Kidney (tissue), 14 donors: ENCODE data around the gene GFER. TPM values are rescaled to one million over a fixed set of nuclear protein-coding genes. Genes with fewer than 3 reads are reported as not detected.

Experiments
- DNase-seq, 5 donors: peaks; one replicate each; pipeline ENCODE4 v3.0.0-alpha.2; 2013 to 2020
- FAIRE-seq: peaks from 2 replicates; lab custom pipeline; 2012; peaks lifted over from hg19 to GRCh38; lab: Jason Lieb, UNC
- H3K27ac ChIP-seq, 2 donors: one replicate each; pipeline ENCODE4 v1.7.0; 2013; ENCODE audit warnings: low read depth in 2 of 2, low read length in 2 of 2, inconsistent platforms in 1 of 2
- H3K27me3 ChIP-seq: one replicate; pipeline ENCODE4 v1.7.1; 2013; ENCODE audit warnings: low read length, inconsistent platforms; ENCODE audit not compliant: control insufficient read depth, insufficient read depth
- H3K36me3 ChIP-seq, 3 donors: one replicate each; pipeline versions ENCODE4 v1.7.0 to v1.7.1; 2013; ENCODE audit warnings: low read length in 3 of 3, control low read depth in 1 of 3, inconsistent platforms in 1 of 3; ENCODE audit not compliant: insufficient read depth in 3 of 3, control insufficient read depth in 2 of 3
- H3K4me1 ChIP-seq, 3 donors: one replicate each; pipeline versions ENCODE4 v1.7.0 to v1.7.1; 2013; ENCODE audit warnings: low read length in 3 of 3, inconsistent platforms in 1 of 3, low read depth in 1 of 3; ENCODE audit not compliant: control insufficient read depth in 2 of 3, insufficient read depth in 2 of 3
- H3K4me3 ChIP-seq, 3 donors: one replicate each; pipeline versions ENCODE4 v1.7.0 to v1.8.1; 2013; ENCODE audit warnings: low read length in 3 of 3, control low read depth in 1 of 3, inconsistent platforms in 1 of 3
- H3K9ac ChIP-seq, 3 donors: one replicate each; pipeline versions ENCODE4 v1.7.0 to v1.7.1; 2013; ENCODE audit warnings: low read length in 3 of 3, control low read depth in 1 of 3, inconsistent platforms in 1 of 3
- H3K9me3 ChIP-seq, 3 donors: one replicate each; pipeline versions ENCODE4 v1.7.0 to v1.7.1; 2013; ENCODE audit warnings: low read length in 3 of 3, control low read depth in 1 of 3, inconsistent platforms in 1 of 3; ENCODE audit not compliant: control insufficient read depth in 2 of 3, insufficient read depth in 1 of 3
- CTCF ChIP-seq: IDR thresholded peaks from 3 replicates; pipeline ENCODE4 v1.5.1; 2012; ENCODE audit warnings: mild to moderate bottlenecking, moderate library complexity, borderline replicate concordance; ENCODE audit not compliant: insufficient read depth; ENCODE audit errors: extremely low read depth
- intact Hi-C: fragments of 100-400 bp; cut with DNase I; formaldehyde crosslinking; loops from one replicate; pipeline ENCODE4 v1.11.1; 2022
- polyA plus RNA-seq: library from polyadenylated mRNA; stranded (reverse); fragments of 350-450 nt; fragmentation: Illumina TruSeq; extraction: RNeasy Lipid Tissue Mini Kit (QIAGEN cat#74804); gene quantifications from one replicate; pipeline ENCODE4 v1.2.3, GENCODE V29; 2014; ENCODE audit warnings: low read depth, low replicate concordance; ENCODE audit not compliant: insufficient read depth
- total RNA-seq: library from RNA; stranded (reverse); fragmentation: NEBNext Ultra II Directional; extraction: Animal tissue kit (Norgen Biotek cat#: 25700); gene quantifications from one replicate; pipeline ENCODE4 v1.2.1, GENCODE V29; 2021
- donor health status: control.
- donor health status: control.
- donor health status: control.
- donor health status: control.
- donor health status: control.
- donor health status: DM: yes; HTN: yes; CAD: no.
- donor health status: Normal renal cell carcinoma (clear cell type).

The GFER gene
- total and polyA plus RNA-seq, 2 donors from 2014 or later, result 25.0 to 45.6 TPM

DNA sequence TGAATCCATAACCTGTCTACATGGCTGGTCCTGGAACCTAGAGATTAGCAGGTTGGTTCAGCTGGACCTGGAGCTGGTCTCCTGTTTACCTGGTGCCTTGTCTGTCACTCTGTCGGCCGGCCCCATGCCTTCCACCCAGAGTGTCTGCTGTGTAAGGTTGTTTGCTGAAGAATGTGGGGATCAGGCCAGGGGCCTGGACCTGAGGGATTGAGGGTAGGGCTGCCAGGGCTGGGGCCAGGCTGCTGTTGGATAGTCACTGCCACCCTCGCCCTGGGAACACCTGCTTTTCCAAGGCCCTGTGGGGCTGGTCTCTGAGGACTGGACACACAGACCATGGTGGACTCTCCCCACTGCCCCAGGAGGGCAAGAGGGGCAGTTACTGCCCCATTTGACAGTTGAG is 44.2 kb downstream of the GFER start:
- no peak for TF ChIP-seq CTCF
- intact Hi-C loops, result loop anchor here (10.0 kb wide), 1 partner anchor 117 kb away; the partner anchor contains the start of gene RAB26
- H3K4me1 ChIP-seq, result peaks cover 0 to 38% (median 0%) of the 10 kb centered on the region in 3 donors
- DNase-seq, result peak in 1 of 5 donors; percentile 0
- no peak for FAIRE-seq
- H3K27me3 ChIP-seq, result no peaks in the 10 kb centered on the region
- H3K27ac ChIP-seq, result no peak overlapping the region
- peak overlapping the region; percentile 64 to 91 (median 82) for H3K4me3 ChIP-seq
- no peaks in the 10 kb centered on the region for H3K36me3 ChIP-seq
- H3K9me3 ChIP-seq, result no peaks in the 10 kb centered on the region
- H3K9ac ChIP-seq, result peak overlapping the region in 1 of 3 donors; percentile 34

DNA sequence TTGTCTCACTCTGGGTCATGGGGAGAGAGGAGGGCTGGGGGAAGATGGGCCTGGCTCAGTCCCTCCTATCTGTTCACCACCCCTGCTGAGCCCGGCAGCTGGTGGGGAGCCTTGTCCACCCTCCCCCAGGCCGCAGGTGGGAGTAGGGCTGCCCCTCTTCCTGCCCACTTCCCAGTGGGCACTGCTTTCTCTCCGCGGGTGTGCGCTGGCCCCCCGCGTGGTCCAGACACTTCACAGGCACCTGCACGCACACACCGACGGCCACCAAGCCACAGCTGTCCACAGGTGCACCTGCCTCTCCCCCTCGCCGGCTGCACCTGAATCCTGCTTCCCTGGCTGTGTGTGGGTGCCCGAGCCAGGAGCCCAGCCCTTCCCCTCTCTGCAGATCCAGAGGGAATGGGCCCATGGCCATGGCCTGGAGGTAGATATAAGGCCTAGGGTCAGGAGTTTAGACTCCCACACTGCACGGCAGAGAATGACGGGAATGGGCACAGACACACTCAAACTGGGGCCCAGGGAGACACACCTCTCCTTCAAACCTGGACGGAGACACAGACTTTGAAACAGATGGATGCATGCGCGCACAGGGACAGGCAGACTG is 44.7 kb downstream of the GFER start:
- no peak for FAIRE-seq
- Histone ChIP-seq H3K4me1 (peaks cover 0 to 34% (median 0%) of the 10 kb centered on the region in 3 donors), H3K27me3 (no peaks in the 10 kb centered on the region), H3K27ac (no peak overlapping the region), H3K9ac (no peak overlapping the region), H3K9me3 (no peaks in the 10 kb centered on the region), H3K4me3 (peak overlapping the region in 1 of 3 donors; percentile 82), H3K36me3 (no peaks in the 10 kb centered on the region)
- intact Hi-C loops, result loop anchor here (10.0 kb wide), 1 partner anchor 116 kb away; the partner anchor contains the start of gene RAB26
- TF ChIP-seq CTCF, result no peak
- DNase-seq, result peak in 1 of 5 donors; percentile 2

- H3K36me3 ChIP-seq, result no peaks in the 10 kb centered on the region
- FAIRE-seq (no peak), DNase-seq (peak in 1 of 5 donors; percentile 82)
- intact Hi-C loops, result loop anchor here (10.0 kb wide), 1 partner anchor 115 kb away; the partner anchor contains the start of gene RAB26
- H3K27ac ChIP-seq, result no peak overlapping the region
- TF ChIP-seq CTCF, result no peak
- no peaks in the 10 kb centered on the region for H3K9me3 ChIP-seq
- no peaks in the 10 kb centered on the region for H3K27me3 ChIP-seq
- no peak overlapping the region for H3K9ac ChIP-seq
- peaks cover 0 to 27% (median 0%) of the 10 kb centered on the region in 3 donors for H3K4me1 ChIP-seq
- peak overlapping the region in 1 of 3 donors; percentile 82 for H3K4me3 ChIP-seq
Measured at GRCh38 chr16:2029350-2029749, 45.4 kb downstream of the GFER start.
